Measurements from ENCODE around the gene CCDC87.
"Not testable (repeated sequence)": the region's sequence is repeated elsewhere in the genome, so short reads cannot be mapped to it uniquely, and the experiment has no call there.

Gene CCDC87

GRCh38 chr11:66548774-66549630 lies 43.9 kb downstream of the CCDC87 start:
- no peak for DNase-seq

DNA sequence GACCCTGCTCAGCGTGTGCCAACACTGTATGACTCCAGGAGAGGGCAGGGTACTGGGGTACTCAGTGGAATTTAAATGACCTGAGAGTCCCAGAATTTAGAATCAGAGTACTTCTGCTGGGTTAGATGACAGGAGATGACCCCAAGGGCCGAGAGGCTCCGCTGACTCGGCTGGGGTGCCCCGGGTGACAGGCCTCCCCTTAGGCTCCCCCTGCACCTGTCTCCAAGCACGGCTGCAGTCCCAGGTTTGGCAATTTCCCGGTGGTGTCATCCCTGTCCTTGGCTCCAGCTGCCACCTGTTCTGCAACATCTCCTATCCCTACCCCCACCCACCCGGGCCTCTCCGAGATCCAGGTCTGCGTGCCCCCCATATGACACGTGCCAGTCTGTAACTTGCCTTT lies 44.8 kb downstream of the CCDC87 start:
- no peak for DNase-seq

DNA sequence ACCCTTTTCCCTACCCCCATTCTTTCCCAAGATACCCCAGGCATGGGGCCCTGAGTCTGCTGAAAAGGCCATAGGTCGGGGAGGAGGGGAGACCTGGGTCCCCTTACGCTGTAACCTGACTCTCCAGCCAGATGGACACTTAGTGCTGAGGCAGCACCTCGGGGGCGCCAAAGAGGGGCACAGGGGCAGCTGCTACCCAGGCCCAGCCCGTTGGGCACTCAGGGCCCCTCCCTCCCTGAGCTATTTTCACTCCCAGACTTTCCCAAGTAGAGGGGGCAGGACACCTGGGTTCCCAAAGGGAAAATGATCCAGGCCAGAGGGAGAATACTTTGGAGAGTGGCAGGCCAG lies 45.2 kb downstream of the CCDC87 start:
- no peak for DNase-seq

DNA sequence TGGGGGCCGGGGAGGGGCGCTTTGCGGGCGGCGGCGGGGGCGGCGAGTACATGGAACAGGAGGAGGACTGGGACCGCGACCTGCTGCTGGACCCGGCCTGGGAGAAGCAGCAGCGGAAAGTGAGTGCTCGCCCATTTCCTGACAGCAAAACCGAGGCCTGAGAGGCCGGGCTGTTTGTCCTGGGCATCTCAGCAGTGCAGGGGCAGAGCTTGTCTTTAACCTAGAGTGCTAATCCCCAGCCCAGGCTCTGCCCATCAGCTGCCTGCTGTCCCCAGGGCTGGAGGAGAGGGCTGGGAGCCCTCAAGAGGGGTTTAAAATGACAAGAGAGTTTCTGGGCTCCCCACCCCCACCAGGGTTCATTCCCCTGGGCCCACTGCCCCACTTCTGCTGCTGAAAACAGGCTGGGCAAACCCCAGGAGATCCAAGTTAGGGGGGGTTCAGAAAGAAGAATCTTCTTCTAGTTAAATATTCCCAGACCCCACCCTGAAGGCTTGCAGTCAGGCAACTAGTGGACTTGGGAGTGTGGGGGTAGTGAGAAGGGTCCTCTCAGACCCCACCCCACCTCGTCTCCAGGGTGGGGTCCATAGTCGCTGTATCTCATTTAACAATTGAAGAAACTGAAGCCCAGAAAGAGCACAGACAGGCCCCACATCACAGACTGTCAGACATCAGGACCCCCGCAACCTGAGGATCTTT lies 45.7 kb downstream of the CCDC87 start:
- no peak for DNase-seq

- peak; percentile 10 for DNase-seq
These were observed 46.4 kb downstream of the CCDC87 start, which contains the start of gene ACTN3 for GRCh38 chr11:66546368-66546965. Gene ACTN3, plus strand, starts transcription at chr11:66546903. Its CDS starts 35 bp downstream, at chr11:66546938.

DNA sequence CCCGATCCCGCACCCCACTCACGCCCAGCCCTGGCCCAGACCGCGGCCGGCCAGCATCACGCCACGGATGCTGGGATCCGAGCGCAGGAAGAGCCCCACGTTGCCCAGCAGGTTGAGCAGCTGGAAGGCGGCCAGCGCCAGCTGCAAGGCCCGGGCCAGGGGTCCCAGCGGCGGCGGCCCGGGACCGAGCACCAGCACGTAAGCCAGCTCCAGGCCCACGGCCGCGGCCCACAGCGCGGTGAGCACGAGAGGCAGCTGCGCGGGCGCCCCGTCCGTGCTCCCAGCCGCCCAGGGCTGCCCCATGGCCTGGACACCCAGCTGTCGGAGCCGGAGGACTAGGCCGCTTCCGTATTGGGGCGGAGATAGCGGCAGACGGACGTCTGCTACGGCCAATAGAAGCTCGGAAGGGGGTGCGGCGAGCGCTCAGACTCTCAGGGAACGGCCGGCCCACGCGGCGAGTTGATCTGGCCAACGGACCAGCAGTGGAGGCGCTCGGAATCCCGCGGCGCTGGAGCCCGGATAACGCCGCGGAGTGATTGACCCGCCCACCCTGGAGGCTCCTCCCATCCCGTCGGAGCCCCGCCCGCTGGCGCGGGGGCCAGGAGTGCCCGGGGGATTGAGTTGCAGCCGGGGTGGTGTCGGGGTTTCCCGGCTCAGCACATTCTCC lies 47.0 kb downstream of the CCDC87 start, which contains the start of gene ZDHHC24:
TSS of gene ZDHHC24 (minus strand) at position 348 of the 667 bp plus-strand sequence. CDS start at position 303, 45 bp downstream.
- DNase-seq: peak; percentile 89

- DNase-seq: not testable (repeated sequence)
These were observed 47.9 kb downstream of the CCDC87 start for GRCh38 chr11:66544952-66545351.

DNA sequence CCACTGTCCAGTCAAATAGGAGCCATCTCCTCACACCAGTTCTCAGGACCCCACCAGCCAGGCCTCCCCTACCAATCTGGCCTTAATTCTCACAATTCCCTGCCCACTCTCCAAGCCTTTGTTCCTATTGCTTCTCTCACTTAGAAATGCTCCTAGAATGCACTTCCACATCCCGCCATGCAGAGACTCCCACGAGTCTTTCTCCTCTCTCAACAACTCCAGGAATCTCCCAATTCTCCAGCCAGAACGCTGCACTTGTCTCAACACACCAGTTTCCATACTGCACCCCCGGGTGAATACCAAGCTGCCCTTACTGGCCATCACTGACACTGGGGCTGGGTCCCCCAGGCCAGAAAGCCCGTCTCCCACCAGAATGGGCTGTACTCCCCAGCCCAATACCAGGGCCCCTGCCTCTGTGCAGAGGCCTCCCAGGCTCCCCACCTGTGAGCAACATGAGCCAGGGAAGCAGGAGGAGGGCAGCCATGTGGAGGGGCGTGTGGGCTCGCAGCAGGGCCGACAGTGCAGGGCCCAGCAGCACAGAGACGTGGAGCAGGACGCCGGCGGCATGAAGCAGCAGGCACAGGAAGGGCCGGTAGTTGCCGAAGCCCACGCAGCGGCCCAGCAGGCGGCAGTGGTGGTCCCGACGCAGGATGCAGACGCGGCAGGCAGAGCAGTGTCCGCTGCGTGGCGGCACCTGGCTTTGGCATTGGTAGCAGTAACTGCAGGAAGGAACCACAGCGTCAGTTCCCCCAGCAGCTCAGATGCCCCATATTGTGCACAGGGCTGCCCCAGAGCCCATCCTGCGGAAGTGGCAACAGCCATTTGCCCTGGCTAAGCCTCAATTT lies 49.4 kb downstream of the CCDC87 start:
- peak; percentile 74 for DNase-seq

- DNase-seq: no peak
These were observed 50.5 kb downstream of the CCDC87 start for GRCh38 chr11:66542362-66542761.

DNA sequence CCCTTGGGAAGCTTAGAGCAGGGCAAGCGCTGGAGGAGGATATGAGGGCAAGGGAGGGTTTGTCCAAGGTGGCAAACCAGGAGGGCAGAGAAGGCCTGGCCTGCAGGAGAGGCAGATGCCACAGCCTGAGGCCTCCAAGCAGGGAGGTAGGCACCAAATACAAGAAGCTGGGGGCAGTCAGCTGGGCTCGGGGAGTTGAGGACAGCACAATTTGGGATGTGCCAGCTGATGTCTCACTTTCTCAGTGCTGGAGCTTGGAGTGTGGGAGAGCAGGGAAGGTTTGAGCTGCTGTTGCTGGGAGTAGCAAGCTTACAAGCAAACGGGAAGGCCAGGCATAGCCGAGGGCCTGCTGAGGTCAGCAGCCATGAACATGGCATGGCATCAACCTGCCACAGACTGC lies 51.0 kb downstream of the CCDC87 start:
- DNase-seq: no peak

DNA sequence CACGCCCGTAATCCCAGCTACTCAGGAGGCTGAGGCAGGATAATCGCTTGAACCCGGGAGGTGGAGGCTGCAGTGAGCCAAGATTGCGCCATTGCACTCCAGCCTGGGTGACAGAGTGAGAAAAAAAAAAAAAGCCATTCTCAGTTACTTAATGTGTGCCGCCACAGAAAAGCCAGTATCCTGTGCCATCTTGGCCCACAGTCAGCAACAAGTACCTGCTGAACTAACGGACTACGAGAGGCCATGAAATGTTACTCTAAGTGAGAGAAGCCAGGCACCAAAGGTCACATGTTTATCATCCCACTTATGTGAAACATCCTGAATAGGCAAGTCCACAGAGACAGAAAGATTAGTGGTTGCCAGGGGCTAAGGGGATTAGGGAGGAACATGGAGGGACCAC lies 52.3 kb downstream of the CCDC87 start:
- not testable (repeated sequence) for DNase-seq
